PC-9 (cell line): ENCODE data around the gene SLC4A4. TPM values are rescaled to one million over a fixed set of nuclear protein-coding genes. Genes with fewer than 3 reads are reported as not detected.

Experiments used
- BruUV-seq: library from RNA; stranded (reverse); fragments of 400-500 nt; replicated peaks from 2 replicates; lab custom pipeline; 2021; lab: Mats Ljungman, UMichigan
- CTCF ChIA-PET: fragments of 300-600 bp; sonication (Branson Sonifier 250); formaldehyde crosslinking; loops from one replicate; lab custom pipeline; 2022; ENCODE audit warnings: antibody characterized with exemption; lab: Charles Lee
- POLR2A ChIA-PET: fragments of 300-600 bp; sonication (Branson Sonifier 250); formaldehyde crosslinking; loops from one replicate; lab custom pipeline; 2022; ENCODE audit warnings: antibody characterized with exemption; ENCODE audit not compliant: unreplicated experiment; lab: Charles Lee
- DNase-seq, 2 experiments: peaks; one replicate each; pipeline versions ENCODE4 v3.0.0 to v3.0.0-alpha.2; 2015 to 2022; ENCODE audit warnings: mixed read lengths in 1 of 2
- H2AFZ ChIP-seq: fragments of 200-600 bp; sonication (generic); 2 replicates; pipeline ENCODE4 v1.8.1; 2017; ENCODE audit warnings: antibody characterized with exemption
- H3F3A ChIP-seq: fragments of 200-600 bp; sonication (generic); 2 replicates; pipeline ENCODE4 v1.8.1; 2017; ENCODE audit warnings: antibody characterized with exemption, mild to moderate bottlenecking, low read depth; ENCODE audit not compliant: insufficient read depth
- H3K27ac ChIP-seq: fragments of 200-600 bp; sonication (generic); 2 replicates; pipeline ENCODE4 v1.6.1; 2016; ENCODE audit warnings: mixed run types
- H3K27me3 ChIP-seq: fragments of 200-600 bp; sonication (generic); 2 replicates; pipeline ENCODE4 v1.6.1; 2016; ENCODE audit warnings: low read depth, mixed run types; ENCODE audit not compliant: insufficient read depth
- H3K36me3 ChIP-seq: fragments of 200-600 bp; sonication (generic); 2 replicates; pipeline ENCODE4 v1.6.1; 2016; ENCODE audit warnings: low read depth, mixed run types
- H3K4me1 ChIP-seq: fragments of 200-600 bp; sonication (generic); replicated peaks from 2 replicates; pipeline ENCODE4 v1.6.1; 2016; ENCODE audit warnings: mixed run types; ENCODE audit not compliant: insufficient read depth
- H3K4me2 ChIP-seq: fragments of 200-600 bp; sonication (generic); 2 replicates; pipeline ENCODE4 v1.6.1; 2017; ENCODE audit warnings: mixed run types
- H3K4me3 ChIP-seq: fragments of 200-600 bp; sonication (generic); 2 replicates; pipeline ENCODE4 v1.6.1; 2016; ENCODE audit warnings: mixed run types
- H3K79me2 ChIP-seq: fragments of 200-600 bp; sonication (generic); 2 replicates; pipeline ENCODE4 v1.6.1; 2017; ENCODE audit warnings: low read depth, mixed run types
- H3K9me2 ChIP-seq: fragments of 200-600 bp; sonication (generic); 2 replicates; pipeline ENCODE4 v1.8.1; 2017; ENCODE audit warnings: mild to moderate bottlenecking; ENCODE audit not compliant: insufficient read depth
- H3K9me3 ChIP-seq: fragments of 200-600 bp; sonication (generic); 2 replicates; pipeline ENCODE4 v1.8.1; 2016; ENCODE audit warnings: low read depth; ENCODE audit not compliant: insufficient read depth
- H4K20me1 ChIP-seq: fragments of 200-600 bp; sonication (generic); 2 replicates; pipeline ENCODE4 v1.8.1; 2017; ENCODE audit not compliant: insufficient read depth
- CTCF ChIP-seq: fragments of 200-600 bp; sonication (generic); conservative IDR thresholded peaks from 2 replicates; pipeline ENCODE4 v1.6.1; 2017; ENCODE audit warnings: mixed run types, antibody characterized with exemption, mild to moderate bottlenecking, moderate library complexity
- EZH2 ChIP-seq: fragments of 200-600 bp; sonication (generic); IDR thresholded peaks from 2 replicates; pipeline ENCODE4 v1.8.0; 2017; ENCODE audit warnings: antibody characterized with exemption, low read depth
- intact Hi-C: fragments of 100-400 bp; cut with micrococcal nuclease; formaldehyde crosslinking; loops from one replicate; pipeline ENCODE4 v1.10.0; 2022; ENCODE audit not compliant: unreplicated experiment
- total RNA-seq: library from RNA; stranded (reverse); gene quantifications from 2 replicates; pipeline ENCODE4 v1.2.3, GENCODE V29; 2021

SLC4A4 gene
- total RNA-seq, 1 experiment from 2014 or later: 0.44 TPM

GRCh38 chr4:71609651-71610050 is 270.8 kb downstream of the SLC4A4 start:
- no peaks in the 10 kb centered on the region for H3K36me3 ChIP-seq
- no peak overlapping the region for H3K4me3 ChIP-seq
- intact Hi-C loops: loop anchor here (2.0 kb wide), 2 partner anchors 39 to 103 kb away; no protein-coding TSS in a partner anchor
- no peaks in the 10 kb centered on the region for H3K79me2 ChIP-seq
- DNase-seq: no peak
- TF ChIP-seq CTCF (no peak), EZH2 (no peak)
- 0 out of 2 replicates have a peak, but pooled peaks cover 14% of the 10 kb centered on the region for H3K9me3 ChIP-seq
- H3K4me1 ChIP-seq: peaks cover 41% of the 10 kb centered on the region
- no TSS peak for BruUV-seq
- H3K9me2 ChIP-seq: no peaks in the 10 kb centered on the region
- H3F3A ChIP-seq: peaks cover 26% of the 10 kb centered on the region
- H3K4me2 ChIP-seq: peak overlapping the region; percentile 49; the same call in 1 of the 2 replicates
- POLR2A ChIA-PET: no interaction called here
- CTCF ChIA-PET: no interaction called here
- H2AFZ ChIP-seq: no peak overlapping the region
- no peaks in the 10 kb centered on the region for H3K27me3 ChIP-seq
- H4K20me1 ChIP-seq: no peaks in the 10 kb centered on the region
- H3K27ac ChIP-seq: peak overlapping the region; percentile 99

- 0 out of 2 replicates have a peak overlapping the region, but pooled peaks have one; percentile 60 for H2AFZ ChIP-seq
- no peaks in the 10 kb centered on the region for H3K79me2 ChIP-seq
- peaks cover 3% of the 10 kb centered on the region; the same call in 1 of the 2 replicates for H3F3A ChIP-seq
- no peak for TF ChIP-seq EZH2
- no peak for TF ChIP-seq CTCF
- H3K27me3 ChIP-seq: no peaks in the 10 kb centered on the region
- peak overlapping the region; percentile 71 for H3K27ac ChIP-seq
- ChIA-PET CTCF (no interaction called here), POLR2A (no interaction called here)
- peaks cover 23% of the 10 kb centered on the region for H3K4me1 ChIP-seq
- H3K9me2 ChIP-seq: no peaks in the 10 kb centered on the region
- no peak overlapping the region for H3K4me2 ChIP-seq
- no peaks in the 10 kb centered on the region for H3K36me3 ChIP-seq
- H3K4me3 ChIP-seq: no peak overlapping the region
- no TSS peak for BruUV-seq
- H3K9me3 ChIP-seq: 0 out of 2 replicates have a peak, but pooled peaks cover 14% of the 10 kb centered on the region
- intact Hi-C loops: no loop called here
- DNase-seq: peak; percentile 32 to 57
- H4K20me1 ChIP-seq: no peaks in the 10 kb centered on the region
Observed at GRCh38 chr4:71614621-71615020, 275.8 kb downstream of the SLC4A4 start.

GRCh38 chr4:71616168-71616811 is 277.5 kb downstream of the SLC4A4 start:
- H4K20me1 ChIP-seq: no peaks in the 10 kb centered on the region
- BruUV-seq: no TSS peak
- H3K36me3 ChIP-seq: no peaks in the 10 kb centered on the region
- no peak overlapping the region for H3K4me3 ChIP-seq
- H3K9me3 ChIP-seq: 0 out of 2 replicates have a peak, but pooled peaks cover 3% of the 10 kb centered on the region
- no peak for TF ChIP-seq EZH2
- no peak for TF ChIP-seq CTCF
- peaks cover 12% of the 10 kb centered on the region for H3K4me1 ChIP-seq
- H3K9me2 ChIP-seq: no peaks in the 10 kb centered on the region
- H3K27ac ChIP-seq: no peak overlapping the region
- H3K79me2 ChIP-seq: no peaks in the 10 kb centered on the region
- H2AFZ ChIP-seq: no peak overlapping the region
- intact Hi-C loops: no loop called here
- no peak overlapping the region for H3K4me2 ChIP-seq
- POLR2A ChIA-PET: no interaction called here
- CTCF ChIA-PET: no interaction called here
- no peaks in the 10 kb centered on the region for H3F3A ChIP-seq
- H3K27me3 ChIP-seq: no peaks in the 10 kb centered on the region
- no peak for DNase-seq
